ENCODE results near the gene SASH1. TPM values are rescaled to one million over a fixed set of nuclear protein-coding genes. Genes with fewer than 3 reads are reported as not detected.

Gene SASH1
- total and polyA plus RNA-seq, 9 of the 15 experiments (the other 6 are each of a cell fraction or from before 2014, with no cell fraction given) = 0.35 to 3.5 (median 1.6) TPM

- DNase-seq (ENCODE audit: extremely low read depth in 1 of 4, low spot score in 3 of 4) (no peak), ATAC-seq (no peak), FAIRE-seq (no peak)
- Histone ChIP-seq H3K9me3 (replicated peaks; ENCODE audit: control insufficient read depth, insufficient read depth, low read depth, low read length) (no peaks in the 10 kb centered on the region), H3K4me3 (no peak overlapping the region), H3K36me3 (ENCODE audit: control insufficient read depth, insufficient read depth, low read length) (no peaks in the 10 kb centered on the region), H3K27ac (ENCODE audit: extremely low read depth, low read depth, low read length) (no peak overlapping the region), H3K27me3 (ENCODE audit: control insufficient read depth in 2 of 2, insufficient read depth in 2 of 2, low read length in 2 of 2) (peaks cover 5 to 23% of the 10 kb centered on the region in 2 experiments; a peak in 4 of 5 replicates), H3K9me1 (ENCODE audit: control insufficient read depth, insufficient read depth, low read length) (no peaks in the 10 kb centered on the region), H3K79me2 (ENCODE audit: control insufficient read depth, insufficient read depth, low read length) (no peaks in the 10 kb centered on the region), H3K4me2 (ENCODE audit: insufficient read depth, low read length) (no peak overlapping the region), H3K4me1 (replicated peaks in 1 of 2; ENCODE audit: control insufficient read depth in 2 of 2, insufficient read depth in 2 of 2, low read length in 2 of 2) (no peaks in the 10 kb centered on the region), H3K9ac (ENCODE audit: insufficient read depth in 1 of 2, low read depth in 2 of 2, low read length in 2 of 2) (no peak overlapping the region), H2AFZ (ENCODE audit: low read depth, low read length) (no peak overlapping the region), H4K20me1 (replicated peaks; ENCODE audit: control insufficient read depth, insufficient read depth, low read length) (no peaks in the 10 kb centered on the region)
- 12% methylated on average over 6 of the region's 6 CpGs for WGBS (ENCODE audit: insufficient coverage, low coverage, missing lambda C conversion rate)
- in situ Hi-C loops (cut with MboI) (no loop called here), intact Hi-C loops (cut with micrococcal nuclease) (no loop called here)
- BruUV-seq (replicated peaks) = no TSS peak
- TF ChIP-seq PHTF2 (CRISPR knock-in tag; IDR thresholded peaks at IDR 0.05) (no peak), SMC3 (conservative IDR thresholded peaks at IDR 0.05; ENCODE audit: insufficient read depth, low read depth, low read length) (no peak), CC2D1A (IDR thresholded peaks at IDR 0.05) (no peak), ZNF76 (CRISPR knock-in tag; IDR thresholded peaks at IDR 0.05; ENCODE audit: borderline replicate concordance) (no peak)
- CTCF ChIA-PET (ENCODE audit: low intra/inter-chr PET ratio) = no interaction called here
- POLR2A ChIA-PET = interaction anchor here (1.2 kb wide), 1 partner anchor 13 kb away, joined by 5 read pairs; no protein-coding TSS in a partner anchor
Measured at GRCh38 chr6:148543540-148543939, 200.9 kb downstream of the SASH1 start.

DNA sequence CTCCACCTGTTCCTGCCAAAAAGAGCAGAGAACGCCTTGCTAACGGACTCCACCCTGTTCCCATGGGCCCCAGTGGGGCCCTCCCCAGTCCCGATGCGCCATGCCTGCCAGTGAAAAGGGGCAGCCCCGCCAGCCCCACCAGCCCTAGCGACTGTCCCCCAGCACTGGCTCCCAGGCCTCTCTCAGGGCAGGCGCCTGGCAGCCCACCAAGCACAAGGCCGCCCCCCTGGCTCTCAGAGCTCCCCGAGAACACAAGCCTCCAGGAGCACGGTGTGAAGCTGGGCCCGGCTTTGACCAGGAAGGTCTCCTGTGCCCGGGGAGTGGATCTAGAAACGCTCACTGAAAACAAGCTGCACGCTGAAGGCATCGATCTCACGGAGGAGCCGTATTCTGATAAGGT, 201.8 kb downstream of the SASH1 start:
- 22% methylated on average over 15 of the region's 17 CpGs for WGBS (ENCODE audit: insufficient coverage, low coverage, missing lambda C conversion rate)
- no peak overlapping the region for H3K4me2 ChIP-seq (ENCODE audit: insufficient read depth, low read length)
- TF ChIP-seq, protein P1, sequence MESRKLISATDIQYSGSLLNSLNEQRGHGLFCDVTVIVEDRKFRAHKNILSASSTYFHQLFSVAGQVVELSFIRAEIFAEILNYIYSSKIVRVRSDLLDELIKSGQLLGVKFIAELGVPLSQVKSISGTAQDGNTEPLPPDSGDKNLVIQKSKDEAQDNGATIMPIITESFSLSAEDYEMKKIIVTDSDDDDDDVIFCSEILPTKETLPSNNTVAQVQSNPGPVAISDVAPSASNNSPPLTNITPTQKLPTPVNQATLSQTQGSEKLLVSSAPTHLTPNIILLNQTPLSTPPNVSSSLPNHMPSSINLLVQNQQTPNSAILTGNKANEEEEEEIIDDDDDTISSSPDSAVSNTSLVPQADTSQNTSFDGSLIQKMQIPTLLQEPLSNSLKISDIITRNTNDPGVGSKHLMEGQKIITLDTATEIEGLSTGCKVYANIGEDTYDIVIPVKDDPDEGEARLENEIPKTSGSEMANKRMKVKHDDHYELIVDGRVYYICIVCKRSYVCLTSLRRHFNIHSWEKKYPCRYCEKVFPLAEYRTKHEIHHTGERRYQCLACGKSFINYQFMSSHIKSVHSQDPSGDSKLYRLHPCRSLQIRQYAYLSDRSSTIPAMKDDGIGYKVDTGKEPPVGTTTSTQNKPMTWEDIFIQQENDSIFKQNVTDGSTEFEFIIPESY (CRISPR knock-in tag; IDR thresholded peaks at IDR 0.05) = no peak
- TF ChIP-seq ERF (CRISPR knock-in tag; IDR thresholded peaks at IDR 0.05) = no peak
- TF ChIP-seq ZNF695 (CRISPR knock-in tag; IDR thresholded peaks at IDR 0.05) = no peak
- TF ChIP-seq MECOM (CRISPR knock-in tag; IDR thresholded peaks at IDR 0.05) = no peak
- TF ChIP-seq, protein P2, sequence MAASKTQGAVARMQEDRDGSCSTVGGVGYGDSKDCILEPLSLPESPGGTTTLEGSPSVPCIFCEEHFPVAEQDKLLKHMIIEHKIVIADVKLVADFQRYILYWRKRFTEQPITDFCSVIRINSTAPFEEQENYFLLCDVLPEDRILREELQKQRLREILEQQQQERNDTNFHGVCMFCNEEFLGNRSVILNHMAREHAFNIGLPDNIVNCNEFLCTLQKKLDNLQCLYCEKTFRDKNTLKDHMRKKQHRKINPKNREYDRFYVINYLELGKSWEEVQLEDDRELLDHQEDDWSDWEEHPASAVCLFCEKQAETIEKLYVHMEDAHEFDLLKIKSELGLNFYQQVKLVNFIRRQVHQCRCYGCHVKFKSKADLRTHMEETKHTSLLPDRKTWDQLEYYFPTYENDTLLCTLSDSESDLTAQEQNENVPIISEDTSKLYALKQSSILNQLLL (CRISPR knock-in tag; IDR thresholded peaks at IDR 0.05; ENCODE audit: borderline replicate concordance) = no peak
- TF ChIP-seq RBM39 (optimal IDR thresholded peaks at IDR 0.05; ENCODE audit: low read depth, low read length) = no peak

More for the DNA sequence above, 201.8 kb downstream of the SASH1 start:
- no peak overlapping the region for H3K27ac ChIP-seq (ENCODE audit: extremely low read depth, low read depth, low read length)
- no peaks in the 10 kb centered on the region for H3K9me1 ChIP-seq (ENCODE audit: control insufficient read depth, insufficient read depth, low read length)
- H3K4me1 ChIP-seq (replicated peaks in 1 of 2; ENCODE audit: control insufficient read depth in 2 of 2, insufficient read depth in 2 of 2, low read length in 2 of 2) = no peaks in the 10 kb centered on the region
- H3K79me2 ChIP-seq (ENCODE audit: control insufficient read depth, insufficient read depth, low read length) = no peaks in the 10 kb centered on the region
- H3K9ac ChIP-seq (ENCODE audit: insufficient read depth in 1 of 2, low read depth in 2 of 2, low read length in 2 of 2) = no peak overlapping the region
- H3K27me3 ChIP-seq (ENCODE audit: control insufficient read depth in 2 of 2, insufficient read depth in 2 of 2, low read length in 2 of 2) = peaks cover 5 to 26% of the 10 kb centered on the region in 2 experiments; a peak in 4 of 5 replicates
- no peaks in the 10 kb centered on the region for H3K36me3 ChIP-seq (ENCODE audit: control insufficient read depth, insufficient read depth, low read length)
- BruUV-seq (replicated peaks) = no TSS peak
- no peak overlapping the region for H2AFZ ChIP-seq (ENCODE audit: low read depth, low read length)
- in situ Hi-C loops (cut with MboI) (no loop called here), intact Hi-C loops (cut with micrococcal nuclease) (no loop called here)
- H4K20me1 ChIP-seq (replicated peaks; ENCODE audit: control insufficient read depth, insufficient read depth, low read length) = no peaks in the 10 kb centered on the region
- no peak for FAIRE-seq
- ChIA-PET CTCF (ENCODE audit: low intra/inter-chr PET ratio) (no interaction called here), POLR2A (no interaction called here)
- H3K9me3 ChIP-seq (replicated peaks; ENCODE audit: control insufficient read depth, insufficient read depth, low read depth, low read length) = no peaks in the 10 kb centered on the region
- DNase-seq (ENCODE audit: extremely low read depth in 1 of 4, low spot score in 3 of 4) = no peak
- ATAC-seq = no peak
- no peak overlapping the region for H3K4me3 ChIP-seq
